GM12878 (cell line): ENCODE measurements around the gene INPP5D.
"Not testable (repeated sequence)": the region's sequence is repeated elsewhere in the genome, so short reads cannot be mapped to it uniquely, and the experiment has no call there.

Source experiments
- ATF2 ChIP-seq: IDR thresholded peaks from 2 replicates; pipeline ENCODE4 v1.6.1; 2012; ENCODE audit warnings: low read length, inconsistent platforms
- EZH2 ChIP-seq: IDR thresholded peaks from 2 replicates; pipeline ENCODE4 v1.6.1; 2012; ENCODE audit warnings: low read depth, mild to moderate bottlenecking, control low read depth, inconsistent platforms, low read length, borderline replicate concordance; ENCODE audit not compliant: control insufficient read depth
- FOXM1 ChIP-seq: IDR thresholded peaks from 2 replicates; pipeline ENCODE4 v1.6.1; 2012; ENCODE audit warnings: low read depth, mild to moderate bottlenecking, inconsistent platforms, low read length, moderate library complexity
- HDGF ChIP-seq: fragments of 450-650 bp; IDR thresholded peaks from 2 replicates; pipeline ENCODE4 v1.6.1; 2016; ENCODE audit warnings: antibody characterized with exemption
- RAD21 ChIP-seq: IDR thresholded peaks from 2 replicates; pipeline ENCODE4 v1.6.1; 2011; ENCODE audit warnings: mild to moderate bottlenecking, low read depth, low read length, moderate library complexity; ENCODE audit not compliant: insufficient read depth
- TAF1 ChIP-seq: IDR thresholded peaks from 2 replicates; pipeline ENCODE4 v1.6.1; 2011; ENCODE audit warnings: mild to moderate bottlenecking, low read depth, low read length, borderline replicate concordance
- TCF7 ChIP-seq: IDR thresholded peaks from 2 replicates; pipeline ENCODE4 v1.6.1; 2014; ENCODE audit warnings: antibody characterized with exemption, borderline replicate concordance
- YY1 ChIP-seq: IDR thresholded peaks from 2 replicates; pipeline ENCODE4 v1.6.1; 2011; ENCODE audit warnings: low read depth, mild to moderate bottlenecking, low read length

- not testable (repeated sequence) for TF ChIP-seq RAD21, YY1, FOXM1, HDGF, ATF2, TCF7, EZH2, TAF1
Observed at GRCh38 chr2:233065200-233065589, 5.1 kb downstream of the INPP5D start.
